Activated CD8-positive, alpha-beta memory T cell treated with anti-CD3 and anti-CD28 coated beads for 4 hours (primary cell): ENCODE results near the gene MVK.
A peak's percentile ranks its signal among the peaks of the same experiment; 100 is the strongest.
"Not testable (repeated sequence)": the region's sequence is repeated elsewhere in the genome, so short reads cannot be mapped to it uniquely, and the experiment has no call there.

Experiments used
- DNase-seq, 2 donors: peaks; one replicate each; pipeline ENCODE4 v3.0.0-alpha.2; 2020; ENCODE audit warnings: low read depth in 2 of 2

Gene MVK

DNA sequence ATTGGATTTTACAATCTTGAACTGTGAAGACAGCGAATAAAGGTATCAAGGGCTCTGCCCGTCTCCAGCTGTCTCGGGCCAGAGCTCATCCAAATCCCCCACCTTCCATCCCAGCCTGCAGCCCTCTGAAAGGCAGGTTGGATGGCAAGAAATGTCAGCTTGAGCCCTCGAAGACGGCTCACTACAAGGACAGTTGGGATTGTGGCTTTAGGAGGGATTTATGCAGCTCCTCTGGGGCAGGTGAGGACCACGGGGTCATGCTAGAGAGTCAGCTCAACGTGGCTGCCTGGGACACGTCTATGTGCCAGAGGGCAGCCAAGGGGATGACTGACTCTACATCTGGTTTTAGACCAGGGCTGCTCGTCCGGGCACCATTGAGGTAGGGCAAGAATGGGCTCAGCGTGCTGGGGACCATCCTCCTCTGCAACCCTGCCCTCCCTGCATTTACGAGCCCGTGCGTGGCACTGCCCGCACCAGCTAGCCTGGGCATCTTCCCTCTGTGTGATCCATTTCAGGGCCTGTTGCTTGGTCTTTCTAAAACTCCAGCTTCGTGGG, 16.2 kb downstream of the MVK start:
- DNase-seq = no peak

DNA sequence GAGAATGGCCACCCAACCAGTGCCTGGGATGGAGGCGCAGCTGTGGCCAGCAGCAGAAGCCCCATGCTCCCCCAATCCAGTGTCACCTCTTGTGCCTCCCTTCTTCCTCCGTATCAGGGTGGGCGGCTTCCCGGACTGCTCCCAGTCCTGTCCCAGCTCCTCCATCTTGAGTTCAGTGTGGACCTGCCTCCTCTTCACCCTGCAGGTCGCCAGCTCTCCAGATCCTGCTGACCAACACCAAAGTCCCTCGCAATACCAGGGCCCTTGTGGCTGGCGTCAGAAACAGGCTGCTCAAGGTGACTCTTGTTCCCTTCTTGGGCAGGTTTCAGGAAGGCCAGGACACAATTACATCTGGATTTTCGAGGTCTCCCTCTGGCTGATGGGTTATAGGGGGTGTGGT, 17.0 kb downstream of the MVK start:
- DNase-seq = no peak

DNA sequence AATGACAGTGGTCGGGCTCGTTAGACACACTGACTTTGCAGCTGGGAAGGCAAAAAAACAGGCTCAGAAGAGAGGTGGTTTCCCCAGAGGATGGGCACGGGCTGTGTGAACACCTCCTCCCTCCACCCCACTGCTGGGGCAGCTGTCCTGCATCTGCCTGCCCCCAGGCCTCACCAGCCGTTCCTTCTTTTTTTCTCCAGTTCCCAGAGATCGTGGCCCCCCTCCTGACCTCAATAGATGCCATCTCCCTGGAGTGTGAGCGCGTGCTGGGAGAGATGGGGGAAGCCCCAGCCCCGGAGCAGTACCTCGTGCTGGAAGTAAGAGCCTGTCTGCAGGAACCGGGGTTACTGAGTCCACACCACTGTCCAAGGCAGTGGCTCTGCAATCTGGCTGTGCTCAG, 17.4 kb downstream of the MVK start:
- DNase-seq = no peak

DNA sequence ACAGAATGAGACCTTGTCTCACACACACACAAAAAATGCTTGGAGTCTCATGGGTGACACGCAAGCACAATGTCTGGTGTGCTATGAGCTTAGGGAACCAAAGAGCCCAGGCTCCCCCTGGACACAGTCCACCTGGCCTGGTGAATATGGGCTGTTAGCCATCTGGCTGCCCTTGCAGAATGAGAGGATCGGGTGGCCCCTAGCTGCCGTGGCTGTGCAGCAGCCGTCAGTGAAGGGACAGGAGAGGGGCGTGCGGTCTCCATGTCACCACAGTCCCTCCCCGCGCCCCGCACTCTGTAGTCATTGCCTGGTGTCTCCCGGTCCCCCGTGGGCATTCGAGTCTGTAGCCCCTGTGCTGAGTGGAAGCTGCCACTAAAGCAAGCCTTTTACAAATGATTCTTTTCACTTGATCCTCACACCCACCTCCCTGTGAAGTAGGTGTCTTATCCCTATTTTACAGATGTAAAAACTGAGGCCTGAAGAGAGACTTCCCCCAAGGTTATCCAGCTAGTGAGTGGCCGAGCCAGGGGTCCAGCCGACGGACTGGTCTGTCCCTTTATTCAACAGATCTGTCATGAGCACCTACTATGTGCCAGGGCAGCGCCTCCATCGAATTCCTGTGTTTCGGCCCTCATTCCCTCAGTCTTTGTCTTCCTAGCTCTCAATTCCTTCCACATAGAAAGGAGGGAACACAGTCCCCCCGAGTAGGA, 18.8 kb downstream of the MVK start:
- DNase-seq = no peak

DNA sequence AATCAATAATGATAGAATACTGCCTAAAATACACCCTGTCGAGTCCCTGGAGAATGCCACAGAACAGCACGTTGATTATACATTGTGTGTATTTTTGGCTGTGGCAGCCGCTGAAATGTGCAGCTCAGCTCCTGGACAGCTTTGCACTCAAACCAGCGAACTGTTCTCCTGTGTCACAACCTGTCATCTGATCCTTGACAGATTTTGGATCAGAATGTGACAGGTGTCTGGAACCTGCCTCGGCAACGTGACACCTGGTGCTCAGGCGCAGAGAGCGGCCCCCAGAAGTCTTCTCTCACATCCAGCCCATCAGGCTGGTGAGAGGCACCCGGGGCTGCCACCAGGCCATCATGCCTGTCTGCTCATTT, 19.3 kb downstream of the MVK start:
- no peak for DNase-seq

DNA sequence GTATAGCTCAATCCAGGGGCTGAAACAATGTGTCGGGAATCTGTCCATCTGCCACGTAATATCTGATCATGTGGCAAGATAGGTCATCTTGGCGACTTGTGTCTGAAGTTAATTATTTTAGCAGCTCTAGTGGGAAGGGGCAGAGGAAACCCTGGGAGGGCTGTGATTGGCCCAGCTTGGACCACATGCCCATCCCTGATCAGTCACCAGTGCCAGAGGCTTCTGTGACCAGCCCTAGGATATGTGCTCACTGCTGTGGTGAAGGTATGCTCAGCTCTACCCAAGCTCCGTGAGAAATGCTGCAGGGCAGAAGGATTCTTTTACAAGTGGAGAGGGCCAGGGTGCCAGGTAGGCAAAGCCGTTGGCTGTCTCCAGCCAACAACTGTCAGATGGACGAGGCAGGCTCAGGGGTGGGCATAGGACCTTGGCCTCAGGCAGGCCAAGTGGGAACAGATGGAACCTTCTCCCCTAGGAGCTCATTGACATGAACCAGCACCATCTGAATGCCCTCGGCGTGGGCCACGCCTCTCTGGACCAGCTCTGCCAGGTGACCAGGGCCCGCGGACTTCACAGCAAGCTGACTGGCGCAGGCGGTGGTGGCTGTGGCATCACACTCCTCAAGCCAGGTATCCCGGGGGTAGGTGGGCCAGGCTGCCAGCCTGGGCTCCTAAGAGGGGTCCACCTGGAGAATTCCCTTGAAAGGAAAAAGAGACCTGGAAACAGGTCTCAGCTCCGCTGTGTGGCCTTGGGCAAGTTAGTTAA, 21.1 kb downstream of the MVK start:
- no peak for DNase-seq

- no peak for DNase-seq
Observed at GRCh38 chr12:109595321-109595902, 21.8 kb downstream of the MVK start.

- DNase-seq = no peak
Observed at GRCh38 chr12:109596418-109597244, 23.0 kb downstream of the MVK start.

DNA sequence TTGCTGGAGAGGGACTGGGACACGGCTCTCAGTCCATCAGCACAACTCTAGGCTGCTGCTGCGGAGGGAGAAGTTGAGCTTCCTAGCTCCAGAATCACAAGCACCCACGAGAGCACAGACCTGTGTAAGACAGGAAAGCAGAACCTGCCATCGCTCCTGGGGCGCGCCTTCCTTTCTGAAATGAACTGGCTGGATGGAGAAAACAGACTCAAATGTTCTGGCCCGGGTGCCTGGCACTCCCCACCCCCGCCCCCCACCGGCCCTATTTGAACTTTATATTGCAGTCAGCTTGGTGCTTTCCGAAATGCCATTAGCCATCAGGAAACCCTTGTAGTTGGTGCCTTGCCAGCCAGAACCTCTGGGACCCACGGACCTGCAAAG, 23.8 kb downstream of the MVK start:
- DNase-seq = no peak

DNA sequence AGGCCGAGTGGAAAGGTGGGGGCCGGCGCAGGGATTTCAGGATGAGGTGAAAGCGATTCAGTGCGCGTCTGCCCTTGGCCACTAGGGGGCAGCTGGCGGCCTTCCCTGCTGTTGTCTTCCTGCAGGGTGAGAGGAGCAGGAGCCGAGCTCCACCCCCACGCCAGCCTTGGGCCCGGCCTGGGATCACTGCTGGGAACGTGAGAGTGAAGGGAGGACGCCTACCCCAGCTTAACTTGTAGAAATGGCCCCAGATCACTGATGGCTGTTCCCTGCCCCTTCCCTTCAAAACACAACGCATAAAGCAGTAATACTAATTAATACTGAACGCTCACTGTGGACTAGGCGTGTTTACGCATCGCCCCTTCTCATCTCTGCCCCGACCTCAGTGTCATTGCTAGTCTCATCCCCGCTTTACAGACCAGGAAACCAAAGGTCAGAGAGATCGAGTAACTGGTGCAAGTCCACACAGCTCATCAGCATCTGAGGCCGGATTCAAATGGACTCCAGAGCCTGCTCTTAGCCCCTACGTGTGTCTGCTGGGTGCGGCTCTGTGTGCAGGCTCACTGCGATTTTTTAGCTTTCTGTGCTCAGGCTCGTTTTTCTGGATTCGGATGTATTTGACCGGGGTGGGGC, 24.3 kb downstream of the MVK start:
- peak; percentile 14 to 16 for DNase-seq

DNA sequence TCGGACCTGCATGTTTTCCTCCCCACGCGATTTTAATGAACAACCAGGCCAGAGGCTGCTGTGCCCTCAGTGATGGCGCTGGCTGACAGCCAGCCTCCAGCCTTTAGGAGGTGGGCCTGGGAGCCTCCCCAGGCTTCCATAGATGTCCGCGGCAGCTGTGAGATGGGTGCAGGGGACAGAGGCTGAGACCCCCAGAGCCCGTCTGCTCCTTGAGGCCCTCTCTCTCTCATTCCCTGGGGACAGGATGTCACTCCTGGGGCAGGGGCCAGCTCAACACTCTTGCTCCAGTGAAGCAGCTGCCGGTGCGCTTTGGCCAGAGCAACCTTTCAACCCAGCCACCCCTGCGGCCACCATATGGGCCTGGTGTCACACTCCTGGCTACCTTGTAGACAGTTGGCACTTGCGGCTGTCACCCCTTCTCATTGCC, 24.8 kb downstream of the MVK start:
- no peak for DNase-seq

DNA sequence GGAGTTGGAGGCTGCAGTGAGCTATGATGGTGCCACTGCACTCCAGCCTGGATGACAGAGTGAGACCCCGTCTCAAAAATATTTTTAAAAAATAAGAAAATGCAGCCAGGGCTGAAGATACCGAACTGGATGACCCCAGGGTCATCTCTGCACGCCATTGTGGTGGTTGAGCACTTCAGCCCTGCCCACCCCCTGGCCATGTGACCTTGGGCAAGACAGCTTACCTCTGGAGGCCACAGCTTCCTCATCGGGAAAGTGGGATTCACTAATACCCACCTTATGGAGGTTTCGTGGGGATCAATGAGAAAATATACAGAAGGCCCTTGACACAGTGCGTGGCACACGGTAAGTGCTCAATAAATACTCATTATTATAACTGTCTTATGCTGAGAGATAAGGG, 25.5 kb downstream of the MVK start:
- no peak for DNase-seq

DNA sequence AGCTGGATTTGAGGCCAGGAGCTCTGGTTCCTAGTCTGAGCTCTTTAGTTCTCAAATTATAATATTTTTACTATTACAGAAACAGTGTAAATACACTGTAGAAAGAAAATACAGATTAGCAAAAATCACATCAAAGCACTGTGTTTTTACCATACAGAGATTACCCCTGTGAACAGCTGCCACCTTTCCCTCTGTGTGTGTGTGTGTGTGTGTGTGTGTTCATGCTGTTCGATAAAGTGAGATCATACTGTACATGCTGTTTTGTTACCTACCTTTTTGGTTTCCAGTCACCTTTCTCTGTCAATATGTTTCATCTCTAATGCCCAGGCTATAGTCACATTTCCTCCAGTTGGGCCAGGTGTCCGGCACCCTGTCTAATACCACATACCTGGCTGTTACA, 26.9 kb downstream of the MVK start:
- DNase-seq = no peak

DNA sequence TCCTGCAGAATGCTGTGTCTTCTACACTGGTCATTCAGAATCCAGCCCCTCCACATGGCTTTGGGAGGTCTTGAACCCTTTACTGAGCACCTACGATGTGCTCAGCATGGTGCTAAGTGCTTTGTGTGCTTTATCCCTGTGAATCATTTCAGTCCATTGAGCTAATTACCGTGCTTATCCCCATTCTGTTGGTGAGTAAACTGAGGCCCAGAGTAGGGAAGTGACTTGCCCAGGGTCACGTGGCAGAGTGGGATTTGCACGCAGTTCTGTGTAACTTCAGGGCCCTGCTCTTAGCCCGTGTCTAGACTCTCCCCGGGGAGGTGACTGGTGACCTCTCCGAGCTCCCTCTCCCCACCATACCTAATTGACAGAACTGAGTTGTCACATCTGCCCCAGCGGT, 27.4 kb downstream of the MVK start:
- no peak for DNase-seq

DNA sequence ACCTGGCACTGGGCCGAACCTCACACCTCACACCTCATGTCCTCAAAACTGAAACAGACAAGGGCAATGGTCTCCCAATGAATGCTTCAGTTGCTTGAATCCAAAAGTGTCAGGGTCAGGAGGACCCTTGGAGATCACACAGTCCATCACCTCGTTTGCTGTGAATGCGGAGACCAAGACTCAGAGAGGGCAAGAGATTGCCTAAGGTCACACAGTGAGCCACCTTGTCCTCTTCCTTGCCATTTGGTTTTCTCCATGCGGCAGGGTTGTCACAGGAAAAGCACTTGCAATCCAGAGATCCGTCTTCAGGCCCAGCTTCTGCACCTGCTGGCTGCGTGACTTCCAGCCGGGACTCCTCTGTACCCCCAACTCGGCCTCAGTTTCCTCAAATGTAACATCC, 28.0 kb downstream of the MVK start:
- DNase-seq = no peak

GRCh38 chr12:109602132-109602531, 28.5 kb downstream of the MVK start:
- not testable (repeated sequence) for DNase-seq

DNA sequence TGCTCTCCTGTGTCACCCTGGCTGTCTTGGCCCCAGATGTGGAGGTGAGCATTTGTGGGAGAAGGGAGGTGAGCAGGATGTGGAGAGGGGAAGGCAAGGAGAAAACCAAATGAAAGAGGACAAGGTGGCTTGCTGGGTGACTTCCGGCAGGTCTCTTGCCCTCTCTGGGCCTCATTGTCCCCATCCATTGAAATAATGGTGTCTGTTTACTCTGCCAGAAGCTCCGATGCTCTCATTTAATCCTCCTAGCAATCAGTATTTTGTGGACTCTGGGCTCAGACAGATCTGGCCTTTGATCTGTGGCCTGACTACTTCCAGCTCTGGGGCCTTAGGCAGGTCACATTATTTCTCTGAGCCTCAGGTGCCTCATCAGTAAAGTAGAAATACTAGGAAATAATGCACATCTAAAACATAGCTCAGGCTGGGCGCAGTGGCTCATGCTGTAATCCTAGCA, 30.6 kb downstream of the MVK start:
- DNase-seq = no peak

DNA sequence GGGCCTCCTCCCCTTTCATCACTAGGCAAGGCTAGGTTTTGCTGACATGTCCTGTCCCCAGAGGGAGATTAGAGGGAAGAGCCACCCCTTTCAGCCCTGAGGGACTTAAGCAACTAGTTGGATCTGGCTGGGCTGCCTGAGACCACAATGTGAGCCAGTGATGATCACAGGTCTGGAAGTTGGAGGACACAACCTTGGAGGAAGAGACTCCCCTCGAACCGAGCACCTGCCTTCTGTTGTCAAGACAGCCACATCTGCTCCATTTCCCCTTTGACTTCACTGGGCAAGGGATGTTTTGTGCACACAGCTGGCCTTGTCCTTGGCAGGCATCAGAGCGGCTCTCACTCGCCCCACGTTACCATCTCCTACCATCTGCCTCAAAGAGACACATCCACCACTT, 31.4 kb downstream of the MVK start:
- no peak for DNase-seq

- no peak for DNase-seq
Observed at GRCh38 chr12:109605599-109606228, 32.1 kb downstream of the MVK start.

DNA sequence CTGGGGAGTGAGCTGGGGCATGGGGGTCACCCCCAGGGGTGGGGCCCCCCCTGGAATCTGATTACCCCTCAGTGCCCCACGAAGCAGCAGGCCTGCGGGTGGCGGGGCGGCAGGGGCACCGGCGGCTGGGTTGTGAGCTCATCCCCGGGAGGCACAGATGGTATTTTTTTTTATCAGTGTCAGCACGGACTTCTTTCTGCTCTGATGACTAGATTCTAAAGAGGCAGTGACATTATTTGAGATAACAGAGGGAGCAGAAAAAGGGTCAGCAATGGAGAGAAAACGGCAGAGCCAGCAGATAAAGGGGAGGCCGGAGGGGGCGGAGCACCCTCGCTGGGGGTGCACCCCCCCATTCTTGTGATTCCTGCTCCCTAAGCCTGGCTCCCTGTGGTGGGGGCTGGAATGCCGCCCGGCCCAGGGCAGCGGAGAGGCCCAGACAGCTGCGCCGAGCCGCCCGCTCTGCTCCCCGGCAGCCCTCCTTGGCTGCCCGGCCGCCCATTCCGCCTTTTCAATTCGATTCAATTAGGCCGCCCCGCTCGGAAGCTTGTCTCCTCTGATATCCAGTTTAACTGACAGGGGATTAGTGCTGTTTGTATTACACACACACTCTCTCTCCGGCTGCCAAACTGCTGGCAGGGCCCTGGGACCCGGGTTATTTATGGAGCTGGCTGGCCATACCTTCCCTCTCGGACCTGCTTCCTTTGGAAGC, 32.9 kb downstream of the MVK start:
- DNase-seq = no peak
